Stomach (tissue), 4 donors: ENCODE results near the gene ALG6.

Experiments used
- CTCF ChIP-seq, 7 experiments: fragments of 450-650 bp in 4 of 7; fragments of 200-600 bp in 3 of 7; sonication (generic) in 3 of 7; IDR thresholded peaks; one replicate each; pipeline ENCODE4 v1.5.1; 2016 to 2019; ENCODE audit warnings: antibody characterized with exemption in 7 of 7, control low read depth in 2 of 7, mild to moderate bottlenecking in 1 of 7
- EP300 ChIP-seq: sonication (generic); formaldehyde crosslinking; IDR thresholded peaks from one replicate; pipeline ENCODE4 v1.6.1; 2017; ENCODE audit warnings: antibody characterized with exemption
- POLR2A ChIP-seq, 4 donors: fragments of 450-650 bp; IDR thresholded peaks; one replicate each; pipeline ENCODE4 v1.6.1; 2016; ENCODE audit warnings: antibody characterized with exemption in 4 of 4, control low read depth in 2 of 4, mild to moderate bottlenecking in 1 of 4, moderate library complexity in 1 of 4
- POLR2AphosphoS5 ChIP-seq, 3 donors: sonication (generic); formaldehyde crosslinking; IDR thresholded peaks; one replicate each; pipeline ENCODE4 v1.6.1; 2016; ENCODE audit warnings: antibody characterized with exemption in 3 of 3

GRCh38 chr1:63381741-63382140, 14.3 kb downstream of the ALG6 start:
- TF ChIP-seq CTCF (IDR thresholded peaks at IDR 0.05) (no peak), POLR2A (IDR thresholded peaks at IDR 0.05) (no peak), EP300 (no peak), POLR2AphosphoS5 (IDR thresholded peaks at IDR 0.05) (no peak)
